ENCODE data around the gene CDHR2. TPM values are rescaled to one million over a fixed set of nuclear protein-coding genes. Genes with fewer than 3 reads are reported as not detected.

CDHR2 gene
- total and polyA plus RNA-seq, 2 of the 13 experiments (the other 11 are each of a cell fraction or from before 2014, with no cell fraction given): 17.9 to 20.9 TPM

DNA sequence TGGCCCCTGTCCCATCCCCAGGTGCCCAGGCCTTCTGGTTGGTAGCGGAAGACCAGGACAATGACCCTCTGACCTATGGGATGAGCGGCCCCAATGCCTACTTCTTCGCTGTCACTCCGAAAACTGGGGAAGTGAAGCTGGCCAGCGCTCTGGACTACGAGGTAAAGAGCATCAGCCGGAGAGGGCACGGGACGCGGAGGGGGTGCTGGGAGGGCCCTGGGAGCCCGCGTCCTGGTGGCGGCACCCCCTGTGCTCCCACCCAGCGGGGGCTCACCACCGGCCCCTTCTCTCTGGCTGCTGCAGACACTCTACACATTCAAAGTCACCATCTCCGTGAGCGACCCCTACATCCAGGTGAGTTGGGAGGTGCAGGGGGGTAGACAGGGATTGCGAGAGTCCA lies 19.5 kb downstream of the CDHR2 start (continued):
- TF ChIP-seq, protein P1, sequence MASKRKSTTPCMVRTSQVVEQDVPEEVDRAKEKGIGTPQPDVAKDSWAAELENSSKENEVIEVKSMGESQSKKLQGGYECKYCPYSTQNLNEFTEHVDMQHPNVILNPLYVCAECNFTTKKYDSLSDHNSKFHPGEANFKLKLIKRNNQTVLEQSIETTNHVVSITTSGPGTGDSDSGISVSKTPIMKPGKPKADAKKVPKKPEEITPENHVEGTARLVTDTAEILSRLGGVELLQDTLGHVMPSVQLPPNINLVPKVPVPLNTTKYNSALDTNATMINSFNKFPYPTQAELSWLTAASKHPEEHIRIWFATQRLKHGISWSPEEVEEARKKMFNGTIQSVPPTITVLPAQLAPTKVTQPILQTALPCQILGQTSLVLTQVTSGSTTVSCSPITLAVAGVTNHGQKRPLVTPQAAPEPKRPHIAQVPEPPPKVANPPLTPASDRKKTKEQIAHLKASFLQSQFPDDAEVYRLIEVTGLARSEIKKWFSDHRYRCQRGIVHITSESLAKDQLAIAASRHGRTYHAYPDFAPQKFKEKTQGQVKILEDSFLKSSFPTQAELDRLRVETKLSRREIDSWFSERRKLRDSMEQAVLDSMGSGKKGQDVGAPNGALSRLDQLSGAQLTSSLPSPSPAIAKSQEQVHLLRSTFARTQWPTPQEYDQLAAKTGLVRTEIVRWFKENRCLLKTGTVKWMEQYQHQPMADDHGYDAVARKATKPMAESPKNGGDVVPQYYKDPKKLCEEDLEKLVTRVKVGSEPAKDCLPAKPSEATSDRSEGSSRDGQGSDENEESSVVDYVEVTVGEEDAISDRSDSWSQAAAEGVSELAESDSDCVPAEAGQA (IDR thresholded peaks at IDR 0.05; ENCODE audit: low read depth): no peak
- TF ChIP-seq, protein P1 (CRISPR knock-in tag; IDR thresholded peaks at IDR 0.05; ENCODE audit: borderline replicate concordance): no peak
- TF ChIP-seq RFXAP (CRISPR knock-in tag; IDR thresholded peaks at IDR 0.05; ENCODE audit: borderline replicate concordance) (no peak), ISL2 (CRISPR knock-in tag; IDR thresholded peaks at IDR 0.05) (no peak), MED1 (CRISPR knock-in tag; IDR thresholded peaks at IDR 0.05) (no peak), HMGA1 (CRISPR knock-in tag; conservative IDR thresholded peaks at IDR 0.05) (no peak)
- TF ChIP-seq, protein P2, sequence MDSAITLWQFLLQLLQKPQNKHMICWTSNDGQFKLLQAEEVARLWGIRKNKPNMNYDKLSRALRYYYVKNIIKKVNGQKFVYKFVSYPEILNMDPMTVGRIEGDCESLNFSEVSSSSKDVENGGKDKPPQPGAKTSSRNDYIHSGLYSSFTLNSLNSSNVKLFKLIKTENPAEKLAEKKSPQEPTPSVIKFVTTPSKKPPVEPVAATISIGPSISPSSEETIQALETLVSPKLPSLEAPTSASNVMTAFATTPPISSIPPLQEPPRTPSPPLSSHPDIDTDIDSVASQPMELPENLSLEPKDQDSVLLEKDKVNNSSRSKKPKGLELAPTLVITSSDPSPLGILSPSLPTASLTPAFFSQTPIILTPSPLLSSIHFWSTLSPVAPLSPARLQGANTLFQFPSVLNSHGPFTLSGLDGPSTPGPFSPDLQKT (CRISPR knock-in tag; IDR thresholded peaks at IDR 0.05; ENCODE audit: borderline replicate concordance): no peak

All from HepG2 (cell line).